ENCODE results near the gene SLC6A6. TPM values are rescaled to one million over a fixed set of nuclear protein-coding genes. Genes with fewer than 3 reads are reported as not detected.

The SLC6A6 gene
- total and polyA plus RNA-seq, 2 donors from 2014 or later = 7.1 to 64.0 TPM

DNA sequence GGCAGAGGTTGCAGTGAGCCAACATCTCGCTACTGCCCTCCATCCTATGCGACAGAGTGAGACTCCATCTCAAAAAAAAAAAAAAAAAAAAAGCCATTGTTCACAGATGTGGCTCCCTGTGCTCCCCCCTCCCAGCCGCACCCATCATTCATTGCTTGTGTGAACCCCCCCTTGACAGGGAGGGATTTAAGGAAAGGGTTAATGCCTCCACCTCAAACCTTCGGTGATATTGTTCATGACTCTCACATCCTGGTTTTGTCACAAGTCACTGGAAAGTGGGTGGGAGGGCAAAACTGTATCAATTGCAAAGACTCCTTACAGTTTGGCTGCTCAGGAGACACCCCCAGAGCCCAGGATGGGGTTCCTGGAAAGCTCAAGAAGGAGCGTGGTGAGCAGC lies 7.7 kb downstream of the SLC6A6 start:
- Histone ChIP-seq H3K4me3 (ENCODE audit: low read length in 3 of 3) (no peak overlapping the region), H3K27me3 (ENCODE audit: control insufficient read depth, insufficient read depth, low read length) (no peaks in the 10 kb centered on the region), H3K9me3 (ENCODE audit: control insufficient read depth in 2 of 3, insufficient read depth in 1 of 3, low read length in 3 of 3) (no peaks in the 10 kb centered on the region), H3K36me3 (ENCODE audit: control insufficient read depth in 2 of 3, insufficient read depth in 3 of 3, low read length in 3 of 3) (peaks cover 0 to 4% (median 2%) of the 10 kb centered on the region in 3 donors), H3K9ac (ENCODE audit: low read length in 3 of 3) (no peak overlapping the region), H3K27ac (ENCODE audit: low read depth in 2 of 2, low read length in 2 of 2) (peak overlapping the region in 1 of 2 donors; percentile 28), H3K4me1 (ENCODE audit: control insufficient read depth in 2 of 3, insufficient read depth in 2 of 3, low read depth in 1 of 3, low read length in 3 of 3) (peaks cover 4 to 24% (median 19%) of the 10 kb centered on the region in 3 donors)
- FAIRE-seq = no peak
- DNase-seq = no peak
- intact Hi-C loops (cut with DNase I) = no loop called here
- TF ChIP-seq, protein P1, sequence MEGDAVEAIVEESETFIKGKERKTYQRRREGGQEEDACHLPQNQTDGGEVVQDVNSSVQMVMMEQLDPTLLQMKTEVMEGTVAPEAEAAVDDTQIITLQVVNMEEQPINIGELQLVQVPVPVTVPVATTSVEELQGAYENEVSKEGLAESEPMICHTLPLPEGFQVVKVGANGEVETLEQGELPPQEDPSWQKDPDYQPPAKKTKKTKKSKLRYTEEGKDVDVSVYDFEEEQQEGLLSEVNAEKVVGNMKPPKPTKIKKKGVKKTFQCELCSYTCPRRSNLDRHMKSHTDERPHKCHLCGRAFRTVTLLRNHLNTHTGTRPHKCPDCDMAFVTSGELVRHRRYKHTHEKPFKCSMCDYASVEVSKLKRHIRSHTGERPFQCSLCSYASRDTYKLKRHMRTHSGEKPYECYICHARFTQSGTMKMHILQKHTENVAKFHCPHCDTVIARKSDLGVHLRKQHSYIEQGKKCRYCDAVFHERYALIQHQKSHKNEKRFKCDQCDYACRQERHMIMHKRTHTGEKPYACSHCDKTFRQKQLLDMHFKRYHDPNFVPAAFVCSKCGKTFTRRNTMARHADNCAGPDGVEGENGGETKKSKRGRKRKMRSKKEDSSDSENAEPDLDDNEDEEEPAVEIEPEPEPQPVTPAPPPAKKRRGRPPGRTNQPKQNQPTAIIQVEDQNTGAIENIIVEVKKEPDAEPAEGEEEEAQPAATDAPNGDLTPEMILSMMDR (IDR thresholded peaks at IDR 0.05; ENCODE audit: borderline replicate concordance, extremely low read depth, insufficient read depth) = no peak

DNA sequence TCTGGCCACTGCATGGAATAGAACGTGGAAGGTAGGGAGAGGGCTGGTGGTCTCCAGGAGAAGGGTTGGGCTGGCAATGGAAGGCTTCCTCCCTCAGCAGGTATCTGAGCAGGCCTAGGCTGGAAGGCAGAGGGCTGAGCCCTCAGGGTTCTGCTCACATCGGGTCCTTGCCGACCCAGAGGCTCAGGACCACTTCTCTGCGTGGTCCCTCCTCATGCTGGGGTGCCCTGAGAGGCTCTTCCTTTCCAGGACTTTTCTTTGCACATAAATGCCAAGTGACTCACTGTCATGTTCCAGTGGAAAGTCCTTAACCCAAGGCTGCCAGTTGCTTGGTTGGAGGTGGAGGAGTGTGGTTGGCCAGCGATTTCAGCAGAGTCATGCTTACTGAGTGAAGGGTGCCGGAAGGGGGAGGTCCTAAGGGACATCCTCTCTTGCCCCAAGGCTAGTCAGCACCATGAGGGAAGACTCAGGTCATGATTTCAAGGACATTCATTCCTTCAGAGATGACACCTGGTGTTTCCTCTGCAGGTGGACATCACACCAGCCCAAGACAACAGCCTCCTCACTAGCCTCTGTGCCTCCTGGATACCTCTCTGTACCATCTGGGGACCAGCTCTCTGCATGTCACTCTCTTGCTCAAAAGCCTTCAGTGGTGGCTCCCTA lies 8.2 kb downstream of the SLC6A6 start:
- Histone ChIP-seq H3K9me3 (ENCODE audit: control insufficient read depth in 2 of 3, insufficient read depth in 1 of 3, low read length in 3 of 3) (no peaks in the 10 kb centered on the region), H3K4me3 (ENCODE audit: low read length in 3 of 3) (no peak overlapping the region), H3K4me1 (ENCODE audit: control insufficient read depth in 2 of 3, insufficient read depth in 2 of 3, low read depth in 1 of 3, low read length in 3 of 3) (peaks cover 2 to 20% (median 15%) of the 10 kb centered on the region in 3 donors), H3K9ac (ENCODE audit: low read length in 3 of 3) (no peak overlapping the region), H3K27me3 (ENCODE audit: control insufficient read depth, insufficient read depth, low read length) (no peaks in the 10 kb centered on the region), H3K36me3 (ENCODE audit: control insufficient read depth in 2 of 3, insufficient read depth in 3 of 3, low read length in 3 of 3) (peaks cover 0 to 4% (median 2%) of the 10 kb centered on the region in 3 donors), H3K27ac (ENCODE audit: low read depth in 2 of 2, low read length in 2 of 2) (peak overlapping the region; percentile 23 to 28)
- TF ChIP-seq, protein P1 (IDR thresholded peaks at IDR 0.05; ENCODE audit: borderline replicate concordance, extremely low read depth, insufficient read depth) = no peak
- intact Hi-C loops (cut with DNase I) = no loop called here
- no peak for DNase-seq
- no peak for FAIRE-seq

DNA sequence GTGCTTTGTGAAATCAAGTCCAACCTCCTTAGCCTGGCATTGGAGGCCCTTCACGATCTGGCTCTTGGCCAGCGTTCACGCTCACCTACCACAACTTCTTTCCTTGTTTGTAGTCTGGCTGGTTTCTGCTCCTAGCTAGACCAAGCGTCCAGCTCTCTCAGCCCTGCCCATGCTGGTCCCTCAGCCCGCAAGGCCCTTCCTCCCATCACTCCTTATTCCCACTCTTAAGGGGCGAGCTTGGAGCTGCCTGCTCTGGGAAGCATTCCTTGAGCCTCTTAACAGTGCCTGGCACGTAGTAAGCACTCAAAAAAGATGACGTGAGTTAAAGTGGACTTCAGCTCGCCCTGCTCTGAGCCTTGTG lies 8.7 kb downstream of the SLC6A6 start:
- no peak for DNase-seq
- no peak for FAIRE-seq
- intact Hi-C loops (cut with DNase I) = no loop called here
- Histone ChIP-seq H3K4me1 (ENCODE audit: control insufficient read depth in 2 of 3, insufficient read depth in 2 of 3, low read depth in 1 of 3, low read length in 3 of 3) (peaks cover 0 to 20% (median 12%) of the 10 kb centered on the region in 3 donors), H3K27ac (ENCODE audit: low read depth in 2 of 2, low read length in 2 of 2) (peak overlapping the region; percentile 7 to 23), H3K9me3 (ENCODE audit: control insufficient read depth in 2 of 3, insufficient read depth in 1 of 3, low read length in 3 of 3) (no peaks in the 10 kb centered on the region), H3K4me3 (ENCODE audit: low read length in 3 of 3) (no peak overlapping the region), H3K27me3 (ENCODE audit: control insufficient read depth, insufficient read depth, low read length) (no peaks in the 10 kb centered on the region), H3K36me3 (ENCODE audit: control insufficient read depth in 2 of 3, insufficient read depth in 3 of 3, low read length in 3 of 3) (peaks cover 0 to 4% (median 2%) of the 10 kb centered on the region in 3 donors), H3K9ac (ENCODE audit: low read length in 3 of 3) (no peak overlapping the region)
- TF ChIP-seq, protein P1 (IDR thresholded peaks at IDR 0.05; ENCODE audit: borderline replicate concordance, extremely low read depth, insufficient read depth) = no peak

Measured in kidney (tissue), 14 donors.